Calu3 (cell line): ENCODE data around the gene CRLF1. TPM values are rescaled to one million over a fixed set of nuclear protein-coding genes. Genes with fewer than 3 reads are reported as not detected.

Experiments
- BruUV-seq: library from RNA; stranded (reverse); fragments of 400-500 nt; replicated peaks from 2 replicates; lab custom pipeline; 2021; lab: Mats Ljungman, UMichigan
- CTCF ChIA-PET: fragments of 300-600 bp; sonication (Branson Sonifier 250); formaldehyde crosslinking; loops from one replicate; lab custom pipeline; 2022; ENCODE audit warnings: antibody characterized with exemption; lab: Charles Lee
- DNase-seq: peaks from one replicate; pipeline ENCODE4 v3.0.0; 2022
- H3K27ac Mint-ChIP-seq: one replicate; pipeline ENCODE4 v1.8.0; 2022; ENCODE audit warnings: mixed read lengths; ENCODE audit not compliant: unreplicated experiment
- H3K27me3 Mint-ChIP-seq: one replicate; pipeline ENCODE4 v1.8.0; 2022; ENCODE audit warnings: mixed read lengths; ENCODE audit not compliant: unreplicated experiment
- H3K36me3 Mint-ChIP-seq: one replicate; pipeline ENCODE4 v1.8.0; 2022; ENCODE audit warnings: mild to moderate bottlenecking, moderate library complexity, mixed read lengths; ENCODE audit not compliant: insufficient read depth, unreplicated experiment
- H3K4me1 Mint-ChIP-seq: one replicate; pipeline ENCODE4 v1.8.0; 2022; ENCODE audit warnings: mild to moderate bottlenecking, low read depth, mixed read lengths; ENCODE audit not compliant: unreplicated experiment
- H3K4me3 Mint-ChIP-seq: one replicate; pipeline ENCODE4 v1.8.0; 2022; ENCODE audit warnings: mild to moderate bottlenecking, low read depth, moderate library complexity, mixed read lengths; ENCODE audit not compliant: unreplicated experiment
- H3K9me3 Mint-ChIP-seq: one replicate; pipeline ENCODE4 v1.8.0; 2022; ENCODE audit warnings: low read depth, mixed read lengths; ENCODE audit not compliant: unreplicated experiment
- intact Hi-C: fragments of 100-400 bp; cut with micrococcal nuclease; formaldehyde crosslinking; loops from one replicate; pipeline ENCODE4 v1.10.0; 2022; ENCODE audit not compliant: unreplicated experiment
- total RNA-seq: library from RNA; stranded (reverse); gene quantifications from 2 replicates; pipeline ENCODE4 v1.2.3, GENCODE V29; 2022
- TF ChIP-seq, protein P1 (sequence below): fragments of 200-600 bp; IDR thresholded peaks from one replicate; pipeline ENCODE4 v1.8.0; 2022; ENCODE audit warnings: antibody characterized with exemption; ENCODE audit not compliant: unreplicated experiment

Gene CRLF1
- total RNA-seq, 1 experiment from 2014 or later: not detected

DNA sequence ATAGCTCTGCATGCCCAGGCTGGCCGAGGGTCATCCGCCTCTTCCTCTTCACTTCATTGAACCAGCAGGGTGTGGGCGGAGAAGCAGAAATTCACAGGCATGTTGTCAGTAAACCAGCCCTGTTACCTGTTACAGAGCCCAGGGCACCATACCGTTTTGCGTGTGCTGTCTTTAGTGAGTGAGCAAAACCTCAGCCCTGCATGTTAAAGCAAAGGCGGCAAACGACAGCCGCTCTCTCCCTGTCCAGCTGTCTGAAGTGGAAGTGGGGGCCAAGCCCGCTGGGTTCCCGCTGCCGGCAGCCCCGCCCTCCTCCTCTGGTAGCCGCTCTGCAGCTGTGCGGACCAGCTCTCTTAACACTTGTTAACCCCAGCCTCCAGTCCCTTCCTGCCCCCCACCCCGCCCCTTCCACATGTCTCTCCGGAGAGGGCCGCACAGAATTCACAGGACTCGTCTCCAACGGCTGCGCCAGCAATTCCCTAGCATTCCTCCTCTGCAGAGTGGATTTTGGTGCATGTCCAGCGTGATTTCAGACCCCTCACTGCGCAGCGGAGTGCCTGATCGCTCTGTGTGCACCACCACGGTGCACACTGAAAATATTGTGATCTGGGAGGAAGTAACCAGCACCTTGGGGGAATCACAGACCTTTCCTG, 42.9 kb upstream of the CRLF1 start:
- Mint-ChIP-seq H3K9me3 (no peaks in the 10 kb centered on the region), H3K36me3 (peaks cover 4% of the 10 kb centered on the region), H3K27me3 (no peaks in the 10 kb centered on the region), H3K4me3 (no peak overlapping the region), H3K4me1 (no peaks in the 10 kb centered on the region), H3K27ac (no peak overlapping the region)
- TF ChIP-seq, protein P1, sequence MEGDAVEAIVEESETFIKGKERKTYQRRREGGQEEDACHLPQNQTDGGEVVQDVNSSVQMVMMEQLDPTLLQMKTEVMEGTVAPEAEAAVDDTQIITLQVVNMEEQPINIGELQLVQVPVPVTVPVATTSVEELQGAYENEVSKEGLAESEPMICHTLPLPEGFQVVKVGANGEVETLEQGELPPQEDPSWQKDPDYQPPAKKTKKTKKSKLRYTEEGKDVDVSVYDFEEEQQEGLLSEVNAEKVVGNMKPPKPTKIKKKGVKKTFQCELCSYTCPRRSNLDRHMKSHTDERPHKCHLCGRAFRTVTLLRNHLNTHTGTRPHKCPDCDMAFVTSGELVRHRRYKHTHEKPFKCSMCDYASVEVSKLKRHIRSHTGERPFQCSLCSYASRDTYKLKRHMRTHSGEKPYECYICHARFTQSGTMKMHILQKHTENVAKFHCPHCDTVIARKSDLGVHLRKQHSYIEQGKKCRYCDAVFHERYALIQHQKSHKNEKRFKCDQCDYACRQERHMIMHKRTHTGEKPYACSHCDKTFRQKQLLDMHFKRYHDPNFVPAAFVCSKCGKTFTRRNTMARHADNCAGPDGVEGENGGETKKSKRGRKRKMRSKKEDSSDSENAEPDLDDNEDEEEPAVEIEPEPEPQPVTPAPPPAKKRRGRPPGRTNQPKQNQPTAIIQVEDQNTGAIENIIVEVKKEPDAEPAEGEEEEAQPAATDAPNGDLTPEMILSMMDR: no peak
- DNase-seq: no peak
- CTCF ChIA-PET: no interaction called here
- intact Hi-C loops: no loop called here
- no TSS peak for BruUV-seq

DNA sequence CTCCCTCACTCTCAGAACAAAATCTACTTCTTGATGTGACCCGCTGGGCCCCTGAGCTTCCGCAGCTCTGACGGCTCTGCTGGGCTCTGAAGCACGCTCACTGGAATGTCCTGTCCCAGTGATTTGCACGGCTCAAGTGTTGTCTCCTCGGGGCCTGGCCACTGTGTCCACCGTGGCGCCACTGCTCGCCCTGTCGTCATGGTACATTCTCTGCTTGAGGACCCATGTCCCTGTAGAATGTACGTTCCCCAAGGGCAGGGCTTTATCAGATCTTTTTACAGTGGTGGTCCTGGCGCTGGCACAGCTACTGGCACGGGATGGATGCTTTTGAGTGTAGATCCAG, 42.3 kb upstream of the CRLF1 start:
- intact Hi-C loops: no loop called here
- no peak overlapping the region for H3K4me3 Mint-ChIP-seq
- H3K27me3 Mint-ChIP-seq: no peaks in the 10 kb centered on the region
- CTCF ChIA-PET: no interaction called here
- no TSS peak for BruUV-seq
- no peak overlapping the region for H3K27ac Mint-ChIP-seq
- no peak for DNase-seq
- no peaks in the 10 kb centered on the region for H3K9me3 Mint-ChIP-seq
- TF ChIP-seq, protein P1: no peak
- no peaks in the 10 kb centered on the region for H3K4me1 Mint-ChIP-seq
- H3K36me3 Mint-ChIP-seq: peaks cover 4% of the 10 kb centered on the region

DNA sequence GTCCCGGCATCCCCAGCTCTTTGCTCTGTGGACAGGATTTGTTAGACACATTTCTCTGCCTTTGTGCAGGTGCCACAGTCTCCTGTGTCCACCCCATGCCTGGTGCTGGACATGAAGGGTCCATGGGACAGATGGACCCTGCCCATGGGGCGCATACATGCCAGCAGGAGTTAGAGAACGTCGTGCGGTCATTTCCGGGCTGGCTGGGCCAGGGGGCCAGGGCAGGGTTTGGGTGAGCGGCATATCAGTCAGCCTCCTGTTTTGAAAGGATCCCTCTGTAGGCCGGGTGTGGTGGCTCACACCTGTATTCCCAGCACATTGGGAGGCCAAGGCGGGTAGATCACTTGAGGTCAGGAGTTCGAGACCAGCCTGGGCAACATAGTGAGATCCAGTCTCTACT, 41.2 kb upstream of the CRLF1 start:
- CTCF ChIA-PET: no interaction called here

DNA sequence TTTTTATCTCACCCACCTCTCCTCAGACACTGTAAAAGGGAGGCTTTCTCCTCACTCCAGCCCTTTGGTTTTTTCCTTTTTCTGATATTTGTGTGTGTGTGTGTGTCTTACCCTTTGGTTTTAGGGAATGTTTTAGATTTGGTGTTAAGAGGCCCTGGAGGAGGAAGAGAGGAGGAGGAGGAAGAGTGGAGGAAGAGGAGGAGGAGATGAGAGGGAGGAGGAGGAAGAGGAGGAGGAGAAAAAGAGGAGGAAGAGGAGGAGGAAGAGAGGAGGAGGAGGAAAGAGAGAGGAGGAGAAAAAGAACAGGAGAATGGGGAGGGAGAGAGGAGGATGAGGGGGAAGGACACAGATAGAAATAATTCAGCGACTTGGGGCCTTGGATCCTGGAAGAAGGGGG, 40.8 kb upstream of the CRLF1 start:
- Mint-ChIP-seq H3K9me3 (no peaks in the 10 kb centered on the region), H3K4me3 (no peak overlapping the region), H3K36me3 (peaks cover 4% of the 10 kb centered on the region), H3K27ac (no peak overlapping the region), H3K27me3 (no peaks in the 10 kb centered on the region), H3K4me1 (no peaks in the 10 kb centered on the region)
- intact Hi-C loops: no loop called here
- DNase-seq: no peak
- no TSS peak for BruUV-seq
- TF ChIP-seq, protein P1: no peak
- CTCF ChIA-PET: no interaction called here

More for the DNA sequence above, 41.2 kb upstream of the CRLF1 start:
- no TSS peak for BruUV-seq
- no peak for DNase-seq
- Mint-ChIP-seq H3K4me1 (no peaks in the 10 kb centered on the region), H3K27ac (no peak overlapping the region), H3K27me3 (no peaks in the 10 kb centered on the region), H3K9me3 (no peaks in the 10 kb centered on the region), H3K4me3 (no peak overlapping the region), H3K36me3 (peaks cover 4% of the 10 kb centered on the region)
- TF ChIP-seq, protein P1: no peak
- intact Hi-C loops: no loop called here
